Right ventricle myocardium inferior (tissue), 1 donor: ENCODE data around the gene DTWD1. TPM values are rescaled to one million over a fixed set of nuclear protein-coding genes. Genes with fewer than 3 reads are reported as not detected.
"Not testable (repeated sequence)": the region's sequence is repeated elsewhere in the genome, so short reads cannot be mapped to it uniquely, and the experiment has no call there.

ENCODE experiments used
- ATAC-seq: fragments of 200-7000 bp; cut with Tn5 transposase; one replicate; pipeline ENCODE4 v1.9.1; 2020; ENCODE audit warnings: mild to moderate bottlenecking, moderate library complexity
- DNase-seq: peaks from one replicate; pipeline ENCODE4 v3.0.0; 2021; ENCODE audit errors: missing footprints
- intact Hi-C: fragments of 100-400 bp; cut with DNase I; formaldehyde crosslinking; loops from one replicate; pipeline ENCODE4 v1.11.0; 2022
- long read RNA-seq: library from polyadenylated mRNA; unstranded; transcript quantifications from one replicate; pipeline ENCODE4 v2.0.0, GENCODE V29; 2021
- total RNA-seq: library from RNA; stranded (reverse); fragmentation: NEBNext Ultra II Directional; extraction: Animal tissue kit (Norgen Biotek cat#: 25700); gene quantifications from one replicate; pipeline ENCODE4 v1.2.1, GENCODE V29; 2021
- donor health status: DM: no; HTN: yes; CAD: no; lungs with severe emphysema.

Gene DTWD1
- 22.1 TPM for total RNA-seq
- long read RNA-seq, transcript DTWD1-202 (5 exons, 1,584 nt): major isoform, 5 of 16 reads
- long read RNA-seq, partial matches to known transcripts: 4 of 16 reads
- long read RNA-seq, other reads (novel, unspliced or antisense): 7 of 16 reads

GRCh38 chr15:49620658-49621368 is at the start of gene DTWD1, which contains the start of gene FAM227B:
TSS of gene DTWD1 (plus strand) at chr15:49621048. CDS start at chr15:49625168, 4,120 bp downstream.
TSS of gene FAM227B (minus strand) at chr15:49620818. CDS start at chr15:49615171, 5,647 bp downstream.
- DNase-seq: peak; percentile 98
- ATAC-seq: peak; percentile 100
- intact Hi-C loops: loop anchor here (2.0 to 10.0 kb wide), 5 partner anchors 192 to 746 kb away; partner anchors contain the start of genes COPS2 and EID1

GRCh38 chr15:49573421-49573820 is 47.4 kb upstream of the DTWD1 start:
- no peak for ATAC-seq
- intact Hi-C loops: no loop called here
- no peak for DNase-seq

- ATAC-seq (no peak), DNase-seq (no peak)
- intact Hi-C loops: no loop called here
Measured at GRCh38 chr15:49589030-49589429, 31.8 kb upstream of the DTWD1 start.

- ATAC-seq, intact Hi-C loops, DNase-seq: not testable (repeated sequence)
Measured at GRCh38 chr15:49592829-49593316, 28.0 kb upstream of the DTWD1 start.

- ATAC-seq (no peak), DNase-seq (no peak)
- intact Hi-C loops: no loop called here
Measured at GRCh38 chr15:49604625-49605409, 16.0 kb upstream of the DTWD1 start.

- ATAC-seq (no peak), DNase-seq (no peak)
- intact Hi-C loops: no loop called here
Measured at GRCh38 chr15:49605588-49605987, 15.3 kb upstream of the DTWD1 start.

GRCh38 chr15:49606594-49606993 is 14.3 kb upstream of the DTWD1 start:
- DNase-seq (no peak), ATAC-seq (no peak)

GRCh38 chr15:49610157-49610918 is 10.5 kb upstream of the DTWD1 start:
- intact Hi-C loops: loop anchor here (10.0 kb wide), 1 partner anchor 376 kb away; no protein-coding TSS in a partner anchor
- ATAC-seq (no peak), DNase-seq (no peak)

More at GRCh38 chr15:49606594-49606993, 14.3 kb upstream of the DTWD1 start:
- intact Hi-C loops: no loop called here

GRCh38 chr15:49612240-49612639 is 8.6 kb upstream of the DTWD1 start:
- intact Hi-C loops: loop anchor here (10.0 kb wide), 1 partner anchor 377 kb away; no protein-coding TSS in a partner anchor
- not testable (repeated sequence) for DNase-seq, ATAC-seq

- no peak for ATAC-seq
- DNase-seq: no peak
- intact Hi-C loops: loop anchor here (10.0 kb wide), 1 partner anchor 384 kb away; no protein-coding TSS in a partner anchor
Measured at GRCh38 chr15:49619226-49619625, 1.6 kb upstream of the DTWD1 start.

GRCh38 chr15:49620199-49620598 is 649 bp upstream of the DTWD1 start:
- DNase-seq: no peak
- intact Hi-C loops: loop anchor here (2.0 to 10.0 kb wide), 5 partner anchors 191 to 745 kb away; partner anchors contain the start of genes COPS2 and EID1
- ATAC-seq: no peak

GRCh38 chr15:49621401-49621811 is 558 bp downstream of the DTWD1 start:
- no peak for DNase-seq
- intact Hi-C loops: loop anchor here (2.0 to 10.0 kb wide), 5 partner anchors 193 to 747 kb away; partner anchors contain the start of genes COPS2 and EID1
- ATAC-seq: no peak

GRCh38 chr15:49621887-49622286 is 1.0 kb downstream of the DTWD1 start:
- intact Hi-C loops: loop anchor here (2.0 to 10.0 kb wide), 5 partner anchors 193 to 747 kb away; partner anchors contain the start of genes COPS2 and EID1
- no peak for ATAC-seq
- DNase-seq: no peak

GRCh38 chr15:49622561-49622960 is 1.7 kb downstream of the DTWD1 start:
- intact Hi-C loops: loop anchor here (10.0 kb wide), 3 partner anchors 382 to 748 kb away; partner anchors contain the start of genes COPS2 and EID1
- DNase-seq (no peak), ATAC-seq (no peak)

- ATAC-seq: no peak
- DNase-seq: no peak
- intact Hi-C loops: loop anchor here (10.0 kb wide), 3 partner anchors 381 to 749 kb away; partner anchors contain the start of genes COPS2 and EID1
Measured at GRCh38 chr15:49624056-49624455, 3.2 kb downstream of the DTWD1 start.

- no peak for ATAC-seq
- intact Hi-C loops: loop anchor here (10.0 kb wide), 3 partner anchors 379 to 751 kb away; partner anchors contain the start of genes COPS2 and EID1
- DNase-seq: no peak
Measured at GRCh38 chr15:49625460-49626036, 4.7 kb downstream of the DTWD1 start.

GRCh38 chr15:49627407-49627877 is 6.6 kb downstream of the DTWD1 start:
- no peak for ATAC-seq
- intact Hi-C loops: loop anchor here (10.0 kb wide), 3 partner anchors 377 to 753 kb away; partner anchors contain the start of genes COPS2 and EID1
- no peak for DNase-seq
